Glutamatergic neuron (in vitro differentiated cells): ENCODE results near the gene RTEL1. TPM values are rescaled to one million over a fixed set of nuclear protein-coding genes. Genes with fewer than 3 reads are reported as not detected.

ENCODE experiments used
- DNase-seq: peaks from one replicate; pipeline ENCODE4 v3.0.0; 2022
- H3K27ac Mint-ChIP-seq: one replicate; pipeline ENCODE4 v1.8.0; 2020; ENCODE audit warnings: mild to moderate bottlenecking, mixed read lengths, inconsistent platforms; ENCODE audit not compliant: unreplicated experiment
- H3K27me3 Mint-ChIP-seq: one replicate; pipeline ENCODE4 v1.8.0; 2020; ENCODE audit warnings: mild to moderate bottlenecking, moderate library complexity, mixed read lengths, inconsistent platforms; ENCODE audit not compliant: unreplicated experiment
- H3K36me3 Mint-ChIP-seq: one replicate; pipeline ENCODE4 v1.8.0; 2020; ENCODE audit warnings: mild to moderate bottlenecking, mixed read lengths, inconsistent platforms; ENCODE audit not compliant: unreplicated experiment
- H3K4me1 Mint-ChIP-seq: one replicate; pipeline ENCODE4 v1.8.0; 2020; ENCODE audit warnings: mild to moderate bottlenecking, low read depth, mixed read lengths, inconsistent platforms; ENCODE audit not compliant: unreplicated experiment
- H3K4me3 Mint-ChIP-seq: one replicate; pipeline ENCODE4 v1.8.0; 2020; ENCODE audit warnings: mild to moderate bottlenecking, mixed read lengths, inconsistent platforms; ENCODE audit not compliant: unreplicated experiment
- H3K9me3 Mint-ChIP-seq: one replicate; pipeline ENCODE4 v1.8.0; 2020; ENCODE audit warnings: mild to moderate bottlenecking, moderate library complexity, mixed read lengths, inconsistent platforms; ENCODE audit not compliant: unreplicated experiment
- CTCF ChIP-seq: fragments of 200-600 bp; sonication (generic); IDR thresholded peaks from one replicate; pipeline ENCODE4 v1.5.0; 2021; ENCODE audit not compliant: partially characterized antibody, unreplicated experiment
- total RNA-seq: library from RNA; stranded (reverse); fragmentation: NEBNext Ultra II Directional; extraction: Animal tissue kit (Norgen Biotek cat#: 25700); gene quantifications from one replicate; pipeline ENCODE4 v1.2.1, GENCODE V29; 2021; ENCODE audit not compliant: unreplicated experiment

RTEL1 gene
- total RNA-seq, 1 donor from 2014 or later, result 36.3 TPM

- H3K4me3 Mint-ChIP-seq, result no peak overlapping the region
- H3K27me3 Mint-ChIP-seq, result peaks cover 22% of the 10 kb centered on the region
- peak; percentile 73 for TF ChIP-seq CTCF
- H3K27ac Mint-ChIP-seq, result no peak overlapping the region
- H3K9me3 Mint-ChIP-seq, result peaks cover 16% of the 10 kb centered on the region
- peaks cover 18% of the 10 kb centered on the region for H3K4me1 Mint-ChIP-seq
- peak; percentile 95 for DNase-seq
- H3K36me3 Mint-ChIP-seq, result no peaks in the 10 kb centered on the region
Observed at GRCh38 chr20:63641792-63642523, 16.2 kb upstream of the RTEL1 start.

GRCh38 chr20:63642527-63643247 lies 15.4 kb upstream of the RTEL1 start:
- DNase-seq, result peak; percentile 50
- Mint-ChIP-seq H3K4me1 (peaks cover 18% of the 10 kb centered on the region), H3K36me3 (no peaks in the 10 kb centered on the region), H3K27ac (peak overlapping the region; percentile 84), H3K4me3 (peak overlapping the region; percentile 75), H3K9me3 (peaks cover 16% of the 10 kb centered on the region), H3K27me3 (peaks cover 22% of the 10 kb centered on the region)
- TF ChIP-seq CTCF, result no peak

- peaks cover 14% of the 10 kb centered on the region for H3K9me3 Mint-ChIP-seq
- H3K27me3 Mint-ChIP-seq, result peaks cover 22% of the 10 kb centered on the region
- H3K27ac Mint-ChIP-seq, result peak overlapping the region; percentile 82
- H3K4me3 Mint-ChIP-seq, result peak overlapping the region; percentile 65
- peaks cover 16% of the 10 kb centered on the region for H3K4me1 Mint-ChIP-seq
- no peak for DNase-seq
- no peak for TF ChIP-seq CTCF
- no peaks in the 10 kb centered on the region for H3K36me3 Mint-ChIP-seq
Observed at GRCh38 chr20:63643499-63643898, 14.6 kb upstream of the RTEL1 start.

- Mint-ChIP-seq H3K27me3 (peaks cover 22% of the 10 kb centered on the region), H3K27ac (peak overlapping the region; percentile 78), H3K9me3 (peaks cover 14% of the 10 kb centered on the region), H3K4me3 (no peak overlapping the region), H3K36me3 (no peaks in the 10 kb centered on the region), H3K4me1 (peaks cover 18% of the 10 kb centered on the region)
- no peak for DNase-seq
- no peak for TF ChIP-seq CTCF
Observed at GRCh38 chr20:63643946-63644345, 14.2 kb upstream of the RTEL1 start.

- no peak for TF ChIP-seq CTCF
- Mint-ChIP-seq H3K4me3 (peak overlapping the region; percentile 16), H3K9me3 (peaks cover 9% of the 10 kb centered on the region), H3K27me3 (peaks cover 14% of the 10 kb centered on the region), H3K36me3 (no peaks in the 10 kb centered on the region), H3K27ac (no peak overlapping the region), H3K4me1 (peaks cover 17% of the 10 kb centered on the region)
- no peak for DNase-seq
Observed at GRCh38 chr20:63645218-63645617, 12.9 kb upstream of the RTEL1 start.
